NT2/D1 (cell line): ENCODE results near the gene FAM72C.
"Not testable (repeated sequence)": the region's sequence is repeated elsewhere in the genome, so short reads cannot be mapped to it uniquely, and the experiment has no call there.

Experiments
- YY1 ChIP-seq: IDR thresholded peaks from 2 replicates; pipeline ENCODE4 v1.6.1; 2011; ENCODE audit not compliant: insufficient read length, insufficient read depth
- ZNF274 ChIP-seq: IDR thresholded peaks from 2 replicates; pipeline ENCODE4 v1.6.1; 2011; ENCODE audit warnings: mild to moderate bottlenecking, low read depth, low read length

GRCh38 chr1:143984721-143985473, 13.1 kb upstream of the FAM72C start:
- TF ChIP-seq YY1, ZNF274: not testable (repeated sequence)
